Kidney (tissue), 14 donors: ENCODE measurements around the gene DICER1. TPM values are rescaled to one million over a fixed set of nuclear protein-coding genes. Genes with fewer than 3 reads are reported as not detected.
A peak's percentile ranks its signal among the peaks of the same experiment; 100 is the strongest.
"Not testable (repeated sequence)": the region's sequence is repeated elsewhere in the genome, so short reads cannot be mapped to it uniquely, and the experiment has no call there.

Experiments used
- DNase-seq, 5 donors: peaks; one replicate each; pipeline ENCODE4 v3.0.0-alpha.2; 2013 to 2020
- FAIRE-seq: peaks from 2 replicates; lab custom pipeline; 2012; peaks lifted over from hg19 to GRCh38; lab: Jason Lieb, UNC
- H3K27ac ChIP-seq, 2 donors: one replicate each; pipeline ENCODE4 v1.7.0; 2013; ENCODE audit warnings: low read depth in 2 of 2, low read length in 2 of 2, inconsistent platforms in 1 of 2
- H3K27me3 ChIP-seq: one replicate; pipeline ENCODE4 v1.7.1; 2013; ENCODE audit warnings: low read length, inconsistent platforms; ENCODE audit not compliant: control insufficient read depth, insufficient read depth
- H3K36me3 ChIP-seq, 3 donors: one replicate each; pipeline versions ENCODE4 v1.7.0 to v1.7.1; 2013; ENCODE audit warnings: low read length in 3 of 3, control low read depth in 1 of 3, inconsistent platforms in 1 of 3; ENCODE audit not compliant: insufficient read depth in 3 of 3, control insufficient read depth in 2 of 3
- H3K4me1 ChIP-seq, 3 donors: one replicate each; pipeline versions ENCODE4 v1.7.0 to v1.7.1; 2013; ENCODE audit warnings: low read length in 3 of 3, inconsistent platforms in 1 of 3, low read depth in 1 of 3; ENCODE audit not compliant: control insufficient read depth in 2 of 3, insufficient read depth in 2 of 3
- H3K4me3 ChIP-seq, 3 donors: one replicate each; pipeline versions ENCODE4 v1.7.0 to v1.8.1; 2013; ENCODE audit warnings: low read length in 3 of 3, control low read depth in 1 of 3, inconsistent platforms in 1 of 3
- H3K9ac ChIP-seq, 3 donors: one replicate each; pipeline versions ENCODE4 v1.7.0 to v1.7.1; 2013; ENCODE audit warnings: low read length in 3 of 3, control low read depth in 1 of 3, inconsistent platforms in 1 of 3
- H3K9me3 ChIP-seq, 3 donors: one replicate each; pipeline versions ENCODE4 v1.7.0 to v1.7.1; 2013; ENCODE audit warnings: low read length in 3 of 3, control low read depth in 1 of 3, inconsistent platforms in 1 of 3; ENCODE audit not compliant: control insufficient read depth in 2 of 3, insufficient read depth in 1 of 3
- intact Hi-C: fragments of 100-400 bp; cut with DNase I; formaldehyde crosslinking; loops from one replicate; pipeline ENCODE4 v1.11.1; 2022
- polyA plus RNA-seq: library from polyadenylated mRNA; stranded (reverse); fragments of 350-450 nt; fragmentation: Illumina TruSeq; extraction: RNeasy Lipid Tissue Mini Kit (QIAGEN cat#74804); gene quantifications from one replicate; pipeline ENCODE4 v1.2.3, GENCODE V29; 2014; ENCODE audit warnings: low read depth, low replicate concordance; ENCODE audit not compliant: insufficient read depth
- total RNA-seq: library from RNA; stranded (reverse); fragmentation: NEBNext Ultra II Directional; extraction: Animal tissue kit (Norgen Biotek cat#: 25700); gene quantifications from one replicate; pipeline ENCODE4 v1.2.1, GENCODE V29; 2021
- TF ChIP-seq, protein P1 (sequence below): IDR thresholded peaks from 3 replicates; pipeline ENCODE4 v1.5.1; 2012; ENCODE audit warnings: mild to moderate bottlenecking, moderate library complexity, borderline replicate concordance; ENCODE audit not compliant: insufficient read depth; ENCODE audit errors: extremely low read depth
- donor health status: control.
- donor health status: control.
- donor health status: control.
- donor health status: control.
- donor health status: control.
- donor health status: DM: yes; HTN: yes; CAD: no.
- donor health status: Normal renal cell carcinoma (clear cell type).

Gene DICER1
- total and polyA plus RNA-seq, 2 donors from 2014 or later = 6.0 to 83.6 TPM

DNA sequence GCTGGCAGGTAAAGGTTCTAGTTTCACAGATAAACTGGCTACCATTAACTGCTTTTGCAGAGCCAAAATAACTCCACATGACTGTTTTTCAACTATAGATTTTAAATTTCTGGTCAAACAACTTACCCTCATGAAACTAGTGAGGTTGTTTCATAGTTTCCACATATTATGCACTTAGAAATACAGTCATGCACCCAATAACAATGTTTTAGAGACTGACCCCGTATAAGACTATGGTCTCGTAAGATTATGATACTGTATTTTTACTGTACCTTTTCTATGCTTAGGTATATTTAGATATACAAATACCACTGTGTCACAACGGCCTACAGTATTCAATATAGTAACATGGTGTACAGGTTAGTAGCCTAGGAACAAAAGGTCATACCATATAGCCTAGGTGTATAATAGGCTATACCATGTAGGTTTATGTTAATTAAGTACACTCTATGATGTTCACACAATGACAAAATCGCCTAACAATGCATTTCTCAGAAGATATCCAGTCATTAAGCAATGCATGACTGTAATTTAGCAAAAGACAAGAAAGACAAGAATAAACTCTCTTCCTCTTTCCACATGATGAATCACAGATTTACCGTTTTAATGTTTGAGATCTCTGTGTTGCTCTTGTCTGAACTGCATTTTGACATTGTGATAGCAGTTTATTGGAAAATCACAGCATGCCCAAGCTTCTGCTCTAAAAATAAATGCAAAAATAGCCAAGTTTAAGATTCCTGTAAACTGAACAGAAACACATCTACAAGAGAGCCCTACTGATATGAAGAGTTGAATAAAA lies 17.1 kb downstream of the DICER1 start:
- no peak for DNase-seq
- intact Hi-C loops = no loop called here
- peaks cover 0 to 23% (median 6%) of the 10 kb centered on the region in 3 donors for H3K4me1 ChIP-seq
- no peak overlapping the region for H3K4me3 ChIP-seq
- peaks cover 0 to 8% (median 0%) of the 10 kb centered on the region in 3 donors for H3K9me3 ChIP-seq
- H3K9ac ChIP-seq = no peak overlapping the region
- FAIRE-seq = no peak
- TF ChIP-seq, protein P1, sequence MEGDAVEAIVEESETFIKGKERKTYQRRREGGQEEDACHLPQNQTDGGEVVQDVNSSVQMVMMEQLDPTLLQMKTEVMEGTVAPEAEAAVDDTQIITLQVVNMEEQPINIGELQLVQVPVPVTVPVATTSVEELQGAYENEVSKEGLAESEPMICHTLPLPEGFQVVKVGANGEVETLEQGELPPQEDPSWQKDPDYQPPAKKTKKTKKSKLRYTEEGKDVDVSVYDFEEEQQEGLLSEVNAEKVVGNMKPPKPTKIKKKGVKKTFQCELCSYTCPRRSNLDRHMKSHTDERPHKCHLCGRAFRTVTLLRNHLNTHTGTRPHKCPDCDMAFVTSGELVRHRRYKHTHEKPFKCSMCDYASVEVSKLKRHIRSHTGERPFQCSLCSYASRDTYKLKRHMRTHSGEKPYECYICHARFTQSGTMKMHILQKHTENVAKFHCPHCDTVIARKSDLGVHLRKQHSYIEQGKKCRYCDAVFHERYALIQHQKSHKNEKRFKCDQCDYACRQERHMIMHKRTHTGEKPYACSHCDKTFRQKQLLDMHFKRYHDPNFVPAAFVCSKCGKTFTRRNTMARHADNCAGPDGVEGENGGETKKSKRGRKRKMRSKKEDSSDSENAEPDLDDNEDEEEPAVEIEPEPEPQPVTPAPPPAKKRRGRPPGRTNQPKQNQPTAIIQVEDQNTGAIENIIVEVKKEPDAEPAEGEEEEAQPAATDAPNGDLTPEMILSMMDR = no peak
- no peak overlapping the region for H3K27ac ChIP-seq
- no peaks in the 10 kb centered on the region for H3K27me3 ChIP-seq
- H3K36me3 ChIP-seq = no peaks in the 10 kb centered on the region

DNA sequence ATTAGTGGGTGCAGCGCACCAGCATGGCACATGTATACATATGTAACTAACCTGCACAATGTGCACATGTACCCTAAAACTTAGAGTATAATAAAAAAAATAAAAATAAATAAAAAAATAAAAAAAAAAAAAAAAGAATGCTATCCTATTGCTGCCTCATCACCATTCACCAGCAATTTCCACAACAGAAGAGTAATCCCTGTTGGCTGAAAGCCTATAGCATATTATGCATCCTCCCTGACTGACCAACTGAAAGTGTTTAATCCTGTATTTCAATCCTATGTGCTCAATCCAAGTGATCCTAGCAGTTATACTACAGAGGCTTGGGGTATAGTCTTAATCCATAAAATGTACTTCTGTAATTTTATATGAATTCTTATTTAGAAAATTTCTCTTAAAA lies 18.5 kb downstream of the DICER1 start:
- no peaks in the 10 kb centered on the region for H3K36me3 ChIP-seq
- no peaks in the 10 kb centered on the region for H3K27me3 ChIP-seq
- no peak for DNase-seq
- no peak overlapping the region for H3K27ac ChIP-seq
- no peak overlapping the region for H3K4me3 ChIP-seq
- no peak for FAIRE-seq
- no peaks in the 10 kb centered on the region for H3K9me3 ChIP-seq
- H3K9ac ChIP-seq = no peak overlapping the region
- TF ChIP-seq, protein P1 = no peak
- H3K4me1 ChIP-seq = peaks cover 0 to 23% (median 8%) of the 10 kb centered on the region in 3 donors
- intact Hi-C loops = no loop called here

DNA sequence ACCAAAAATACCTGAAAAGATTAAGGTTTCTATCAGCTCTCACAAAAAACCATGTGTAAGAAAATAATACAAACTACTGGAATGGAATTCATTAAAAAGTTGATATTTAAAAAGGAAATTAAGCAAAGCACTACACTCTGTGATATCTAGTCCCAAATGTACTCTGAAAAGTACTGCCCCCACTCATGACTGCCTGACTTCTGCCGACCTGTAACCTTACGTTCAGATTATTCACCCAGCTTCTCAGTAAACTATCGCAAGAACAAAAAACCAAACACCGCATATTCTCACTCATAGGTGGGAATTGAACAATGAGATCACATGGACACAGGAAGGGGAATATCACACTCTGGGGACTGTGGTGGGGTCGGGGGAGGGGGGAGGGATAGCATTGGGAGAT lies 18.9 kb downstream of the DICER1 start:
- H3K4me1 ChIP-seq = peaks cover 0 to 23% (median 8%) of the 10 kb centered on the region in 3 donors
- DNase-seq, H3K4me3 ChIP-seq, H3K9ac ChIP-seq, H3K9me3 ChIP-seq, H3K27ac ChIP-seq, FAIRE-seq, H3K36me3 ChIP-seq, intact Hi-C loops, H3K27me3 ChIP-seq: not testable (repeated sequence)

DNA sequence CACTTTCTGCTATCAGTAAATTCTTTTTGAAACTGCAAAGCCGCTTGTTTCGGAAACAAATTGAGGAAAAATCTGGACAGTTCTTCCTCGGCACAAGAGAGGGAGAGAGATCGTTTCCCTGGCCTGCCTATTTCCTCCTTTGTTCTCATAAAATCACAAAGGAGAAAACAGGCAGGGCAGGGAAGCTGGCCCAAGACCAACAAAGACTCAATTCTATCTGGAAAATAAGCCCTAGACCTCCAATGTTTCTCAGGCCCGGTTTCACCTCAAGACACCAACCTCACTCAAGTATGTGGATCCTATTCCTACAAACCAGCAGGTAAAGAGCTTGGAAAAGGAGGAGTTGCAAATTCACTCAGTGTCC lies 19.5 kb downstream of the DICER1 start:
- Histone ChIP-seq H3K9me3 (no peaks in the 10 kb centered on the region), H3K9ac (no peak overlapping the region), H3K27me3 (no peaks in the 10 kb centered on the region), H3K4me3 (no peak overlapping the region), H3K27ac (peak overlapping the region in 1 of 2 donors; percentile 59), H3K4me1 (peaks cover 0 to 23% (median 8%) of the 10 kb centered on the region in 3 donors), H3K36me3 (peaks cover 0 to 3% (median 0%) of the 10 kb centered on the region in 3 donors)
- FAIRE-seq = no peak
- TF ChIP-seq, protein P1 = no peak
- no peak for DNase-seq
- intact Hi-C loops = no loop called here
